HG03354 (cell line): ENCODE results near the gene RXFP3.
"Not testable (repeated sequence)": the region's sequence is repeated elsewhere in the genome, so short reads cannot be mapped to it uniquely, and the experiment has no call there.

Source experiments
- ATAC-seq: cut with Tn5 transposase; IDR thresholded peaks from one replicate; pipeline ENCODE4 v1.9.1; 2021; ENCODE audit warnings: mild to moderate bottlenecking; ENCODE audit not compliant: unreplicated experiment, poor library complexity, severe bottlenecking

Gene RXFP3

DNA sequence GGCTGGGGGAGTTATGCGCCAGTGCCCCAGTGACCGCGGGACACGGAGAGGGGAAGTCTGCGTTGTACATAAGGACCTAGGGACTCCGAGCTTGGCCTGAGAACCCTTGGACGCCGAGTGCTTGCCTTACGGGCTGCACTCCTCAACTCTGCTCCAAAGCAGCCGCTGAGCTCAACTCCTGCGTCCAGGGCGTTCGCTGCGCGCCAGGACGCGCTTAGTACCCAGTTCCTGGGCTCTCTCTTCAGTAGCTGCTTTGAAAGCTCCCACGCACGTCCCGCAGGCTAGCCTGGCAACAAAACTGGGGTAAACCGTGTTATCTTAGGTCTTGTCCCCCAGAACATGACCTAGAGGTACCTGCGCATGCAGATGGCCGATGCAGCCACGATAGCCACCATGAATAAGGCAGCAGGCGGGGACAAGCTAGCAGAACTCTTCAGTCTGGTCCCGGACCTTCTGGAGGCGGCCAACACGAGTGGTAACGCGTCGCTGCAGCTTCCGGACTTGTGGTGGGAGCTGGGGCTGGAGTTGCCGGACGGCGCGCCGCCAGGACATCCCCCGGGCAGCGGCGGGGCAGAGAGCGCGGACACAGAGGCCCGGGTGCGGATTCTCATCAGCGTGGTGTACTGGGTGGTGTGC is at the start of gene RXFP3:
Gene RXFP3 (plus strand): TSS at position 6 of the 636 bp plus-strand sequence. CDS start 355 bp downstream, at position 361.
- no peak for ATAC-seq

DNA sequence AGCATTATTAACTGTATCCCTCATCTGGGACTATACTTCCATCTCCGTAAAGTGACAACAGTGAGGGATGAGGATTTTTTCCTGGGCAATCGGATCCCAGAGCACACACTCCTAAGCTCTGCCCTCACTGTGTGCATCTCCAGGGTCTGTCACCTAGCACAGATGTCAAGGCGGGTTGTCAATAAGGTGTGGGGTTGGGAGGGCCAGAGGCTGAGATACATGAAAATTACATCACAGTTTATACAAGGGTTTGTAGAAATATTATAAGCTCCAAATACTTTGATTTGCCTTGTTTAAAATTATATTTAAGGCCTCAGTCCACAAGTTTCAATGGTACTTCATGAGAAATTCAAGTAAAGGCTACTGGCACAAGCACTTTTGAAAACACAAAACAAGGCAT is 48.9 kb upstream of the RXFP3 start:
- ATAC-seq: no peak

- ATAC-seq: no peak
Measured at GRCh38 chr5:33888587-33888986, 47.6 kb upstream of the RXFP3 start.

DNA sequence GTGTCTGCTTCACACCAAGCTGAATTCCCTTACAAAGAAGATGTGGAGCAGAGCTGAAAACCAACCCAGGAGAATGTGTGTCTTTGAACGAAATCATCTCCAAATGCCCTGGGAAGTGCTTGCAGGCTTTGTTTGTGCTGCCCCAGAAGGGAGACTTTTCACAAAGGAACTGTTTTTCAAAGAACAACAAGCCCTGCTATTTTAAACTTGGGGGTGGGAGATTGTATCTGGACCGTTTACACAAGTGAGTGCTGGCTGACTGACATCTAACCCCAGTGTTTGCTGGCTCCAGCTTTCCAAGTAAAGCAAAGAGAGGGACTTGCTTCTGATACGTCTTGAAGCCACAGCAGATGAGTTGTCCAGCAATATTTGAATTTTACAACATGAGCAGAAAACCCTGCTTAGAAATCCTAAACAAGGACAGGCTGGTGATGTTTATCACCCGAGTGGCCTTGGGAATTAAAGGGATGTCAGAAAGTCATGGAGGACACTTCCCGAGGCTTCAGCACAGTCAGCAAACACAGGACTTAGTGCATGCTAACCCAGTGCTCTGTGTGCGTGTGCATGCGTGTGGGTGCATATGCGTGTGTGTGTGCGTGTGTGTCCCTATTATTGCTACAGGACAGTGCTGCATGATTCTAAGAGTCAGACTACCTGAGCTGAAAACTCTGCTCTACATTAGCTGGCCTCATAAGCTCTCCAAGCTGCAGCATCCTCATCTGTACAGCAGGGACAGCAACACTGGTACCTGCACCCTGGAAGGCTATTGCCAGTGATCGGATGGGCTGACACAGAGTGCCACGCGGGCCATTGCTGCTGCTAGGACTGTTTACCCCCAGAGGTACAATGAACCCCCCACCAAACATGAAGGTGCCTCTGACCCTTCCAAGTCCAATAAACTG is 45.8 kb upstream of the RXFP3 start:
- ATAC-seq: peak; percentile 59

- ATAC-seq: peak; percentile 29
Measured at GRCh38 chr5:33891446-33891787, 44.8 kb upstream of the RXFP3 start.

DNA sequence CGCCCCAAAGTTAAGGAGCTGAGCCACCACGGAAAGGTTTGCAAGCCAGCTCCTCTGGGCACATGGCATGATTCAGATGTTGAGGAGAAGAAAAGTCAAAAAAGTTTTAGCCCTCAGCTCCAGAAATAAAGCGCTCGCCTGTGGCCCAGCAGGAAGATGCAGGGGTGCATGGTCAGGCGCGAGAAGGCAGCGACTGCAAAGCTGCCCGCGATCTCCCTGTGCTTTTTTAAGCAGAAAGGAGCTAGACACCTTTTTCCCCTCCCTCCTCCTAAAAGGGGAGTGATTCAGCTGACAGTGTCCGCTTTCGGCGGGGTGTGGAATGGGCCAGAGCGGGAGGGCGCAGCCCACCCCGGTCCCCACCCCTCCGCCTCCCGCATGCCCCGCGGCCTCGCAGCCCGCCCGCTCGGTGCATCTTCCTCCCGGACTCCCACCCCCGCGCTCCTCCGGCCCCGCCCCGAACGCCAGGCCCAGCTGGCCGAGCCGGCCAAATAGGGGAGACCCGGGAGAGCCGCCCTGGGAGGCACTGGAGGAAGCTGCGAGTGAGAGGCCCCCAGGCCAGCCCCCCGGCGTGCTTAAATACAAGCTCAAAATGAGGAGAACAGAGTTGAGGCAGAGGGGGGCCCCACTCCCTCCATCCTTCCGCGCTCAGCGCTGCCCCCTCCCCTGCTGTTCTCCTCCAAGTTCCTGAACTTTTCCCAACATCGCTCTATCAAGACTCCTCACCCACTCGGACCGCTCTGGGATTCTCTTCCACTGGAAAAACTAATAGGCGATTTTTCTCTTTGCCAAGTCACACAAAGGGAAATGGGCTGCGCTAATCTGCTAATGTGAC is 44.2 kb upstream of the RXFP3 start, which contains the start of gene ADAMTS12:
Gene ADAMTS12 (minus strand): TSS at position 203 of the 832 bp plus-strand sequence. CDS start 134 bp downstream, at position 69.
- ATAC-seq: peak; percentile 45

GRCh38 chr5:33892620-33893137 is 43.5 kb upstream of the RXFP3 start:
- ATAC-seq: no peak

DNA sequence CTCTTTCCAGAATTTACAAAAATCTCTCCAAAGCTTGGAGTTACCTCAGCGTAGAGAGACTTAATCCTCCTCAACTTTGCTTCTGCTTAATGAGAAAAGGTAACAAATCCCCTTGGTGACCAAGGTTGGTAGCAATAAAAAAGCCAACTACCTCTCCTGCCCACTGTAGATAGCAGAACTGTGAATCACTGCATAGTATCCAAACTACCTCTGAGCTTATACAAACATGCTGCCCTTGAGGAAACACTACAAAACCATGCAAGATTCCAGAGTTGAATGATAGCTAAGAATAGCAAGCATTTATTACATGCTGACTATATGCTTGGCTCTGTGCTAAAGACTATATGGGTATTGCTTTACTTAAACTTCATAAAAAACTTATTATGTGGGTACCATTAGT is 41.6 kb upstream of the RXFP3 start:
- no peak for ATAC-seq

GRCh38 chr5:33901156-33901555 is 35.0 kb upstream of the RXFP3 start:
- ATAC-seq: no peak

GRCh38 chr5:33903118-33903517 is 33.1 kb upstream of the RXFP3 start:
- no peak for ATAC-seq

DNA sequence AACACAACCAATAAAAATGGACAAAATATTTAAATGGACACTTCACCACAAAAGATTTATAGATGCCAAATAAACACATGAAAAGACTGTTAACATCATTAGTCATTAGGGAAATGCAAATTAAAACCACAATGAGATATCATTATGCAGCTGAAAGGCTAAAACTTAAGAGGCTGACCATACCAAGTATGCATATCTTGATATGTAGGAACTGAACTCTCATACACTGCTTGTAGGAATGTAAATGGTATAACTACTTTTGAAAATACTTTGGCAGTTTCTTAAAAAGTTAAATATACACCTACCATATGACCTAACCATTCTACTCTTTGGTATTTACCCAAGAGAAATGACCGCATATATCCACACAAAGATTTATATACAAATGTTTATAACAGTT is 30.8 kb upstream of the RXFP3 start:
- no peak for ATAC-seq

- not testable (repeated sequence) for ATAC-seq
Measured at GRCh38 chr5:33906248-33906647, 29.9 kb upstream of the RXFP3 start.

DNA sequence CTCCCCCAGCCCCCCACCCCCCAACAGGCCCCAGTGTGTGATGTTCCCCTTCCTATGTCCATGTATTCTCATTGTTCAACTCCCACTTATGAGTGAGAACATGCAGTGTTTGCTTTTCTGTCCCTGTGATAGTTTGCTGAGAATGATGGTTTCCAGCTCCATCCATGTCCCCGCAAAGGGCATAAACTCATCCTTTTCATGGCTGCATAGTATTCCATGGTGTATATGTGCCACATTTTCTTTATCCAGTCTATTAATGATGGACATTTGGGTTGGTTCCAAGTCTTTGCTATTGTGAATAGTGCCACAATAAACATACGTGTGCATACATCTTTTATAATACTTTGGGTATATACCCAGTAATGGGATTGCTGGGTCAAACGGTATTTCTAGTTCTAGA is 21.3 kb upstream of the RXFP3 start:
- ATAC-seq: not testable (repeated sequence)

GRCh38 chr5:33921002-33921401 is 15.2 kb upstream of the RXFP3 start:
- no peak for ATAC-seq

GRCh38 chr5:33925278-33925677 is 10.9 kb upstream of the RXFP3 start:
- ATAC-seq: no peak

- no peak for ATAC-seq
Measured at GRCh38 chr5:33927685-33928084, 8.5 kb upstream of the RXFP3 start.

DNA sequence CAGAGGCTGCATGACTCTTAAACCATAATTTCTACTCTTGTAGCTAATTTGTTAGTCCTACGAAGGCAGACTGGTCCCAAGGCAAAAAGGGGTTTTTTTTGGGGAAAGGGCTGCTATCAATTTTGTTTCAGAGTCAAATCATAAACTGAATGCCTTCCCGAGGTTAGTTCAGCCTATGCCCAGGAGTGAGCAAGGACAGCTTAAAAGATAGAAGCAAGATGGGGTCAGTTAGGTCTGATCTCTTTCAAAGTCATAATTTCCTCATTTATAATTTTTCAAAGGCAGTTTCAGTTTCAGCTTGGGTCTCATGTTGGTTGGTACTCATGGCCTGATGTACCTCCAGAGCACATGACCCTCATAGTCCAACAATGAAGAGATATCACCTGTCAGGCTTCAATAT is 7.9 kb upstream of the RXFP3 start:
- ATAC-seq: no peak

- ATAC-seq: no peak
Measured at GRCh38 chr5:33929925-33930690, 6.1 kb upstream of the RXFP3 start.

GRCh38 chr5:33931136-33931535 is 5.0 kb upstream of the RXFP3 start:
- no peak for ATAC-seq
